ENCODE results near the gene NOL4L.

The NOL4L gene

DNA sequence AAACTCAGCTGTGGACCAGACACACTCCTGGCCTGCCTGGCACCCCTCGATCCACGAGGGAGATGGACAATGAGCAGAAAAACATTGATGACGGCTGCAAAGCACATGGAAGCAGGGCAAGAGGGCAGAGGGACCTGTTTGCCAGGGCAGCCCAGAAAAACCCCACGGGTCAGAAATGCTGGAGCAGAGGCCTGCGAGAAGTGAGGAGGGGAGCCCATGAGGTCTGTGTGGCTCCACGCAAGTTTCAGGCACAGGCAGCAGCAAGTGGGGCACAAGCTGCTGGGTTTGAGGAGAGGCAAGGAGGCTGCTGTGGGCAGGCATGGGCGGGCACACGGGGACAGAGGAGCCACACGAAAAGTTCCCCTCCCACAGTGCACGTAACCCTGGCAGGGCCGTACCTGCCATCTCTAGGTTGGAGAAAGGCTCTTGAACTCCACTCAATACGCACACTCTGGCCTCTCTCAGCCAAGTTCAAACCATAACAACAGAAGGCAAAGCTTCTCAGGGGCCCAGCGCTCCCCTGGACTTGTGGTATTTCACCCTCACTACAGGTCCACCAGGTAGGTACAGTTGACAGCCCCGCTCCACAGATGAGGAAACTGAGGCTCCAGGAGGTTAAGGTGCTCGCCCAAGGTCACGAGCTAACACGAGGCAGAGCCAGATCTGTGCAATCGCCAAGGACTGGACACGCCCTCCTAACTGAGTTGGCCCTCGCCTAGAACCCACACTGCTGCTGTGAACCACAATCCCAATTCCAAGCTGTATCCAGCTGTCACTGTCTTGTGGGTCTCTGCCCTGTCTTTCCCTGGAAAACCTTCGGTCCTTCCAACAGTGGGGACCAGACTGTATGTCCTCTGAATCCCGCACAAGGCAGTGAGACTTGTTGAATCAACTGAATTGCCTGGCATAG, 108.2 kb downstream of the NOL4L start:
- no peak for DNase-seq (ENCODE audit: low read depth)
- TF ChIP-seq MAX (IDR thresholded peaks at IDR 0.05; ENCODE audit: low read depth, low read length), result no peak
- no peak for TF ChIP-seq POLR2A (IDR thresholded peaks at IDR 0.05; ENCODE audit: extremely low read depth, insufficient read length)
- TF ChIP-seq CTCF (IDR thresholded peaks at IDR 0.05; ENCODE audit: low read depth, low read length), result no peak
- no peak for TF ChIP-seq MYC (IDR thresholded peaks at IDR 0.05; ENCODE audit: low read depth, low read length)
- H3K4me3 ChIP-seq (ENCODE audit: low read depth, low read length), result no peak overlapping the region

- no peak for TF ChIP-seq CTCF (IDR thresholded peaks at IDR 0.05; ENCODE audit: low read depth, low read length)
- no peak for TF ChIP-seq MYC (IDR thresholded peaks at IDR 0.05; ENCODE audit: low read depth, low read length)
- TF ChIP-seq POLR2A (IDR thresholded peaks at IDR 0.05; ENCODE audit: extremely low read depth, insufficient read length), result no peak
- H3K4me3 ChIP-seq (ENCODE audit: low read depth, low read length), result no peak overlapping the region
- no peak for DNase-seq (ENCODE audit: low read depth)
Observed at GRCh38 chr20:32474967-32475811, 109.9 kb downstream of the NOL4L start.

- H3K4me3 ChIP-seq (ENCODE audit: low read depth, low read length), result no peak overlapping the region
- DNase-seq (ENCODE audit: low read depth), result no peak
- TF ChIP-seq CTCF (IDR thresholded peaks at IDR 0.05; ENCODE audit: low read depth, low read length), result no peak
- TF ChIP-seq POLR2A (IDR thresholded peaks at IDR 0.05; ENCODE audit: extremely low read depth, insufficient read length), result no peak
- no peak for TF ChIP-seq MYC (IDR thresholded peaks at IDR 0.05; ENCODE audit: low read depth, low read length)
Observed at GRCh38 chr20:32474717-32474966, 110.5 kb downstream of the NOL4L start.

GRCh38 chr20:32474009-32474716, 111.0 kb downstream of the NOL4L start:
- no peak overlapping the region for H3K4me3 ChIP-seq (ENCODE audit: low read depth, low read length)
- DNase-seq (ENCODE audit: low read depth), result no peak

More at GRCh38 chr20:32474009-32474716, 111.0 kb downstream of the NOL4L start:
- TF ChIP-seq MAX (IDR thresholded peaks at IDR 0.05; ENCODE audit: low read depth, low read length) (no peak), POLR2A (IDR thresholded peaks at IDR 0.05; ENCODE audit: extremely low read depth, insufficient read length) (no peak), MYC (IDR thresholded peaks at IDR 0.05; ENCODE audit: low read depth, low read length) (no peak), CTCF (IDR thresholded peaks at IDR 0.05; ENCODE audit: low read depth, low read length) (no peak)

All from NB4 (cell line).